Measurements from ENCODE around the gene SLC4A1AP. TPM values are rescaled to one million over a fixed set of nuclear protein-coding genes. Genes with fewer than 3 reads are reported as not detected.

The SLC4A1AP gene
- total RNA-seq, 4 donors from 2014 or later, result 15.4 to 27.0 (median 24.1) TPM

GRCh38 chr2:27721335-27721734 is 57.6 kb downstream of the SLC4A1AP start:
- TF ChIP-seq CTCF (IDR thresholded peaks at IDR 0.05) (no peak), POLR2A (IDR thresholded peaks at IDR 0.05) (no peak)
- peaks cover 10 to 44% (median 28%) of the 10 kb centered on the region in 3 donors for H3K4me1 ChIP-seq
- H3K4me3 ChIP-seq, result no peak overlapping the region
- no peaks in the 10 kb centered on the region for H3K36me3 ChIP-seq
- no peaks in the 10 kb centered on the region for H3K27me3 ChIP-seq
- intact Hi-C loops (cut with DNase I), result no loop called here
- 60 to 67% methylated on average over 6 to 7 of the region's 8 CpGs for WGBS, 2 donors
- H3K27ac ChIP-seq, result no peak overlapping the region
- no peaks in the 10 kb centered on the region for H3K9me3 ChIP-seq
- DNase-seq, result no peak

GRCh38 chr2:27721884-27722485 is 58.3 kb downstream of the SLC4A1AP start:
- H3K27me3 ChIP-seq, result no peaks in the 10 kb centered on the region
- intact Hi-C loops (cut with DNase I), result no loop called here
- no peaks in the 10 kb centered on the region for H3K9me3 ChIP-seq
- DNase-seq, result no peak
- no peak overlapping the region for H3K4me3 ChIP-seq
- H3K27ac ChIP-seq, result no peak overlapping the region
- TF ChIP-seq POLR2A (IDR thresholded peaks at IDR 0.05) (no peak), CTCF (IDR thresholded peaks at IDR 0.05) (no peak)
- H3K4me1 ChIP-seq, result peaks cover 6 to 38% (median 22%) of the 10 kb centered on the region in 3 donors
- 71 to 100% methylated on average over 1 to 2 of the region's 2 CpGs for WGBS, 2 donors
- H3K36me3 ChIP-seq, result no peaks in the 10 kb centered on the region

- WGBS, 2 donors, result 19 to 30% methylated on average over 3 to 10 of the region's 11 CpGs
Measured at GRCh38 chr2:27723372-27724144, 59.9 kb downstream of the SLC4A1AP start.

GRCh38 chr2:27724191-27724590 is 60.5 kb downstream of the SLC4A1AP start:
- intact Hi-C loops (cut with DNase I), result no loop called here
- no peaks in the 10 kb centered on the region for H3K9me3 ChIP-seq
- no peak for TF ChIP-seq CTCF (IDR thresholded peaks at IDR 0.05)
- H3K27ac ChIP-seq, result peak overlapping the region; percentile 52 to 87 (median 78)
- no peaks in the 10 kb centered on the region for H3K27me3 ChIP-seq
- H3K4me3 ChIP-seq, result no peak overlapping the region
- H3K4me1 ChIP-seq, result peaks cover 6 to 50% (median 23%) of the 10 kb centered on the region in 3 donors
- 77 to 81% methylated on average over 3 of the region's 3 CpGs for WGBS, 2 donors
- no peaks in the 10 kb centered on the region for H3K36me3 ChIP-seq
- no peak for DNase-seq

More at GRCh38 chr2:27723372-27724144, 59.9 kb downstream of the SLC4A1AP start:
- intact Hi-C loops (cut with DNase I), result no loop called here
- peak; percentile 37 to 86 (median 82) for TF ChIP-seq CTCF (IDR thresholded peaks at IDR 0.05)
- TF ChIP-seq POLR2A (IDR thresholded peaks at IDR 0.05), result no peak
- no peak for DNase-seq
- Histone ChIP-seq H3K4me1 (peaks cover 6 to 47% (median 22%) of the 10 kb centered on the region in 3 donors), H3K9me3 (no peaks in the 10 kb centered on the region), H3K27ac (peak overlapping the region; percentile 52 to 87 (median 78)), H3K27me3 (no peaks in the 10 kb centered on the region), H3K4me3 (no peak overlapping the region), H3K36me3 (no peaks in the 10 kb centered on the region)

All from esophagus squamous epithelium (tissue), 5 donors.